ENCODE measurements around the gene WRAP73. TPM values are rescaled to one million over a fixed set of nuclear protein-coding genes. Genes with fewer than 3 reads are reported as not detected.

WRAP73 gene
- total RNA-seq, 1 donor from 2014 or later: 26.7 TPM

GRCh38 chr1:3661631-3662030, 11.7 kb upstream of the WRAP73 start:
- H3K4me3 Mint-ChIP-seq: no peak overlapping the region
- no peak overlapping the region for H3K27ac Mint-ChIP-seq
- peaks cover 5% of the 10 kb centered on the region for H3K4me1 Mint-ChIP-seq (ENCODE audit: unreplicated experiment)
- no peak for TF ChIP-seq CTCF (conservative IDR thresholded peaks at IDR 0.05)
- H3K9me3 Mint-ChIP-seq: no peaks in the 10 kb centered on the region
- peaks cover 52% of the 10 kb centered on the region for H3K27me3 Mint-ChIP-seq
- no peaks in the 10 kb centered on the region for H3K36me3 Mint-ChIP-seq
- no peak for DNase-seq (ENCODE audit: extremely low spot score, unreplicated experiment)

GRCh38 chr1:3660704-3661103, 10.8 kb upstream of the WRAP73 start:
- no peak for DNase-seq (ENCODE audit: extremely low spot score, unreplicated experiment)
- Mint-ChIP-seq H3K4me1 (ENCODE audit: unreplicated experiment) (peaks cover 5% of the 10 kb centered on the region), H3K36me3 (no peaks in the 10 kb centered on the region), H3K27me3 (peaks cover 56% of the 10 kb centered on the region), H3K9me3 (no peaks in the 10 kb centered on the region), H3K27ac (no peak overlapping the region), H3K4me3 (no peak overlapping the region)
- no peak for TF ChIP-seq CTCF (conservative IDR thresholded peaks at IDR 0.05)

- H3K27ac Mint-ChIP-seq: no peak overlapping the region
- H3K9me3 Mint-ChIP-seq: no peaks in the 10 kb centered on the region
- H3K4me3 Mint-ChIP-seq: no peak overlapping the region
- peaks cover 67% of the 10 kb centered on the region for H3K27me3 Mint-ChIP-seq
- no peak for TF ChIP-seq CTCF (conservative IDR thresholded peaks at IDR 0.05)
- no peaks in the 10 kb centered on the region for H3K36me3 Mint-ChIP-seq
- no peak for DNase-seq (ENCODE audit: extremely low spot score, unreplicated experiment)
- peaks cover 5% of the 10 kb centered on the region for H3K4me1 Mint-ChIP-seq (ENCODE audit: unreplicated experiment)
These were observed 9.2 kb upstream of the WRAP73 start for GRCh38 chr1:3659093-3659492.

- no peak for DNase-seq (ENCODE audit: extremely low spot score, unreplicated experiment)
- no peaks in the 10 kb centered on the region for H3K36me3 Mint-ChIP-seq
- no peak for TF ChIP-seq CTCF (conservative IDR thresholded peaks at IDR 0.05)
- H3K9me3 Mint-ChIP-seq: no peaks in the 10 kb centered on the region
- H3K27me3 Mint-ChIP-seq: peaks cover 74% of the 10 kb centered on the region
- no peak overlapping the region for H3K4me3 Mint-ChIP-seq
- no peak overlapping the region for H3K27ac Mint-ChIP-seq
- H3K4me1 Mint-ChIP-seq (ENCODE audit: unreplicated experiment): peaks cover 5% of the 10 kb centered on the region
These were observed 8.3 kb upstream of the WRAP73 start for GRCh38 chr1:3658231-3658615.

GRCh38 chr1:3657578-3658230, 7.8 kb upstream of the WRAP73 start:
- Mint-ChIP-seq H3K27me3 (peaks cover 72% of the 10 kb centered on the region), H3K9me3 (no peaks in the 10 kb centered on the region), H3K27ac (no peak overlapping the region), H3K4me1 (ENCODE audit: unreplicated experiment) (peaks cover 5% of the 10 kb centered on the region), H3K36me3 (no peaks in the 10 kb centered on the region), H3K4me3 (no peak overlapping the region)
- TF ChIP-seq CTCF (conservative IDR thresholded peaks at IDR 0.05): no peak
- DNase-seq (ENCODE audit: extremely low spot score, unreplicated experiment): no peak

- peaks cover 70% of the 10 kb centered on the region for H3K27me3 Mint-ChIP-seq
- DNase-seq (ENCODE audit: extremely low spot score, unreplicated experiment): no peak
- no peak overlapping the region for H3K27ac Mint-ChIP-seq
- no peaks in the 10 kb centered on the region for H3K9me3 Mint-ChIP-seq
- H3K4me1 Mint-ChIP-seq (ENCODE audit: unreplicated experiment): peaks cover 5% of the 10 kb centered on the region
- no peak overlapping the region for H3K4me3 Mint-ChIP-seq
- no peaks in the 10 kb centered on the region for H3K36me3 Mint-ChIP-seq
- TF ChIP-seq CTCF (conservative IDR thresholded peaks at IDR 0.05): no peak
These were observed 7.2 kb upstream of the WRAP73 start for GRCh38 chr1:3657096-3657475.
